ENCODE measurements around the gene TGM5.
"Not testable (repeated sequence)": the region's sequence is repeated elsewhere in the genome, so short reads cannot be mapped to it uniquely, and the experiment has no call there.

TGM5 gene

GRCh38 chr15:43212951-43213350 lies 53.8 kb downstream of the TGM5 start:
- DNase-seq: no peak

GRCh38 chr15:43212299-43212698 lies 54.4 kb downstream of the TGM5 start:
- no peak for DNase-seq

GRCh38 chr15:43211224-43211735 lies 55.4 kb downstream of the TGM5 start:
- no peak for DNase-seq

- DNase-seq: no peak
Measured at GRCh38 chr15:43210807-43211206, 55.9 kb downstream of the TGM5 start.

GRCh38 chr15:43210172-43210745 lies 56.5 kb downstream of the TGM5 start:
- no peak for DNase-seq

- DNase-seq: no peak
Measured at GRCh38 chr15:43209059-43209824, 57.5 kb downstream of the TGM5 start.

- DNase-seq: no peak
Measured at GRCh38 chr15:43208052-43209002, 58.4 kb downstream of the TGM5 start.

GRCh38 chr15:43207024-43207423 lies 59.7 kb downstream of the TGM5 start:
- no peak for DNase-seq

- DNase-seq: no peak
Measured at GRCh38 chr15:43206054-43206453, 60.7 kb downstream of the TGM5 start.

GRCh38 chr15:43204016-43204901 lies 62.5 kb downstream of the TGM5 start:
- peak in 1 of 2 experiments; percentile 31 for DNase-seq

- no peak for DNase-seq
Measured at GRCh38 chr15:43199945-43200488, 66.7 kb downstream of the TGM5 start.

GRCh38 chr15:43198992-43199391 lies 67.7 kb downstream of the TGM5 start:
- DNase-seq: no peak

- DNase-seq: not testable (repeated sequence)
Measured at GRCh38 chr15:43198556-43198955, 68.2 kb downstream of the TGM5 start.

- DNase-seq: not testable (repeated sequence)
Measured at GRCh38 chr15:43197773-43198172, 69.0 kb downstream of the TGM5 start.

- DNase-seq: no peak
Measured at GRCh38 chr15:43196760-43197548, 69.8 kb downstream of the TGM5 start.

- no peak for DNase-seq
Measured at GRCh38 chr15:43194795-43195194, 71.9 kb downstream of the TGM5 start.

GRCh38 chr15:43193710-43194109 lies 73.0 kb downstream of the TGM5 start:
- no peak for DNase-seq

GRCh38 chr15:43190178-43190577 lies 76.5 kb downstream of the TGM5 start:
- DNase-seq: no peak

- no peak for DNase-seq
Measured at GRCh38 chr15:43189296-43189695, 77.4 kb downstream of the TGM5 start.

GRCh38 chr15:43187544-43188155 lies 79.1 kb downstream of the TGM5 start:
- peak; percentile 8 to 56 for DNase-seq

GRCh38 chr15:43186003-43186353 lies 80.8 kb downstream of the TGM5 start:
- no peak for DNase-seq
